Activated naive CD4-positive, alpha-beta T cell treated with anti-CD3 and anti-CD28 coated beads, Interleukin-2, amount 10 ng/mL, durations not matched to agents 7 days and 5 days (primary cell): Measurements from ENCODE around the gene NMNAT2.
A peak's percentile ranks its signal among the peaks of the same experiment; 100 is the strongest.

Source experiments
- CTCF ChIA-PET: fragments of 350-600 bp; sonication (Branson Sonifier 250); formaldehyde crosslinking; loops from one replicate; lab custom pipeline; 2021; ENCODE audit warnings: antibody characterized with exemption; lab: Charles Lee
- DNase-seq: peaks from one replicate; pipeline ENCODE4 v3.0.0-alpha.2; 2020
- H3K27ac Mint-ChIP-seq: one replicate; pipeline ENCODE4 v1.8.0; 2021; ENCODE audit warnings: mild to moderate bottlenecking, moderate library complexity, mixed read lengths
- H3K27me3 Mint-ChIP-seq: one replicate; pipeline ENCODE4 v1.8.0; 2021; ENCODE audit warnings: mild to moderate bottlenecking, mixed read lengths
- H3K36me3 Mint-ChIP-seq: one replicate; pipeline ENCODE4 v1.8.0; 2021; ENCODE audit warnings: mixed read lengths
- H3K4me1 Mint-ChIP-seq: one replicate; pipeline ENCODE4 v1.8.0; 2021; ENCODE audit warnings: mixed read lengths
- H3K4me3 Mint-ChIP-seq: one replicate; pipeline ENCODE4 v1.8.0; 2021; ENCODE audit warnings: mild to moderate bottlenecking, moderate library complexity, mixed read lengths
- H3K9me3 Mint-ChIP-seq: one replicate; pipeline ENCODE4 v1.8.0; 2021; ENCODE audit warnings: mixed read lengths

NMNAT2 gene

DNA sequence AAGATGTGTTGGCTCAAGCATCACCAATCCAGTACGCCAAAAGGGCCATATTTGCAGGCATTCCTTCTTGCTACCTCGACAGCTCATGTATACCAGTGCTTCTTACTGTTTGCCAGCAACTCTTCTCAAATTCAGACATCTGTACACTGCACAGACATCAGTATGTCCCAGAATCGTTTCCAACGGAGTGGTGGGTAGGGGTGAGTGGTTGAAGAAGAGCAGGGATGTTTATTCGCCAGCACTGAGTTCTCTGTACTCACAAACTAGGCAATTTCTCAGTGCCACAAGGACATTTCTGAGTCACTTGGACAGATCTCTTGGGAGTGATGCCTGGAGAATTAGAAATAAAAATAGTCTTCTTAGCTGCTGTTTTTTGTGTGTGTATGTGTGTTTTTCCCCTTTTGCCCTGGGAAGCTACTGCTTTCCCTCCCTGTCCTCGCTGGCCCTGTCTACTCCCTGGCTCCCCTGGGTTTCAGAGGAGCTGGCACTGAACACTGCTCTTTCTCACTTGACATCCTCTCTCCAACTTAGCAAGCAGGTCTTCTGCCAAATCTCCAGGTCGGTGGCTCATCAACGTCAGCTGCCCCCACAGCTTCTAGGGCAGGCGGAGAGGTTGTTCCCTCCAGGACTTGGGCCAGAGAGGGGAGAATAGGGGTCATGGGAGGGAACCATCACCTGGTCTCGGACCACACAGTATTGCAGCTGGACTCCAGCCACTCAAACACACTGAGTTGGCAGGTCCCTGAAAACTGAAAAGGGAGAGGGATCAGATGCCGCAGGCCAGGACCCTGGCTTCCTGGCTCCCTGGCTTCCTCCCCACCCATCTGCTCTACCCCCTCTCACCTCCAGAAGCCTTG, 90.5 kb downstream of the NMNAT2 start:
- no peak overlapping the region for H3K4me3 Mint-ChIP-seq
- H3K9me3 Mint-ChIP-seq = no peaks in the 10 kb centered on the region
- H3K27ac Mint-ChIP-seq = no peak overlapping the region
- H3K4me1 Mint-ChIP-seq = no peaks in the 10 kb centered on the region
- DNase-seq = no peak
- peaks cover 57% of the 10 kb centered on the region for H3K27me3 Mint-ChIP-seq
- CTCF ChIA-PET = no interaction called here
- no peaks in the 10 kb centered on the region for H3K36me3 Mint-ChIP-seq

DNA sequence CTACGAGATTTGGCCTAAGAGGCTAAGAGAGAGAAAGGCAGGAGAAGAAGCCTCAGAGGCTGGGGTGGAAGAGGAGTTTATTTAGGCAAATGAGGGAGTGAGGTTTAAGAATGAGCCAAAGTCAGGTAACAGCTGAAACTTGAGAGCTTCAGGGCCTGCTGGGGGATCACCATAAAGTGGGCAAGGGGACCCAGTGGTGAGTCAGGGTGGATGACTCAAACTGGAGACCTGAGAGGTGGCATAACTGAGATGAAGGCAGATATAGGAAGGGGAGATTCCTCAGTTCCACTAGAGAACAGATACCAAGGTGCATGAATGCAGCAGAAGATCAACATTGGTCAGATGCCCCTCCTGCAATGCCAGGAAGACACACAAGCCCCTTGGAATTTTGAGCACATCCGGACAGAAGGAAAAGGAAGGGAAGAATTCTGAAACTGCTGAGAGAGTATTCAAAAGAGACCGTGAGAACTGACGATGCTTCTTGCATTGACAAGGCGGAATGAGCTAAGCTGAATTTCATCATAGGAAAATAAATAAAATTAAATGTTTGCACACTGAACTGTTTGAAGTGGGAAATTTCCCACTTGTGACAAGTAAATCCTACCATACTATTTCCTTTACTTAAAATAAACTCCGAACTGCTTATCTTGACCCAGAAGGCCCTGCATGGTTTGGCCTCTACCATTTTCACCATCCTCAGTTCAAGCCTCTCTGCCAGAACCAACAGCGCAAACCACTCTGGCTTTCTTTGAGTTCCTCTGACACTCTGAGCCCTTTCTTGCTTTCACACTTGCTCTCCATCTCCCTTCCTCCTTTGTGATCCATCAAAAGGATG, 94.1 kb downstream of the NMNAT2 start:
- Mint-ChIP-seq H3K27me3 (peaks cover 41% of the 10 kb centered on the region), H3K9me3 (no peaks in the 10 kb centered on the region), H3K4me3 (no peak overlapping the region), H3K4me1 (no peaks in the 10 kb centered on the region), H3K27ac (no peak overlapping the region), H3K36me3 (no peaks in the 10 kb centered on the region)
- CTCF ChIA-PET = no interaction called here
- DNase-seq = no peak

DNA sequence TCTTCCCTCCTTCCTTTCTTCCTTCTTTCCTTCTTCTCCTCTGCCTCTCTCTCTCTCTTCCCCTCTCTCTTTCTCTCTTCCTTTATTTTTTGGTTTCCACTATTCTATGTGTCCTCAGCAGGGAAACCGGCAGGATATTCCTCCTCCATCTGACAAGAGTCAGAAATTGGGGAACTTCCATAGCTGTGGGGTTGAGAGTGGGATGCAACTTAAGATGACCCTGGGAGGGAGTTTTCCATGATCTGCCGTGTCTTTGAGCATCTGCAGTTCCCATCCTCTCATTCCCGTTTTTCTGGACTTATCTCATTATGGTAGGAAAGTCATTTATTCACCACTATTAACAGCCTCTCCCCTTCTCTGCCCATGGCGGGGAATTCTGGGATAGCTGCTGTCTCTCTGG, 98.6 kb downstream of the NMNAT2 start:
- H3K27me3 Mint-ChIP-seq = peaks cover 35% of the 10 kb centered on the region
- CTCF ChIA-PET = no interaction called here
- no peaks in the 10 kb centered on the region for H3K4me1 Mint-ChIP-seq
- no peak overlapping the region for H3K27ac Mint-ChIP-seq
- H3K4me3 Mint-ChIP-seq = no peak overlapping the region
- no peak for DNase-seq
- no peaks in the 10 kb centered on the region for H3K9me3 Mint-ChIP-seq
- H3K36me3 Mint-ChIP-seq = no peaks in the 10 kb centered on the region

DNA sequence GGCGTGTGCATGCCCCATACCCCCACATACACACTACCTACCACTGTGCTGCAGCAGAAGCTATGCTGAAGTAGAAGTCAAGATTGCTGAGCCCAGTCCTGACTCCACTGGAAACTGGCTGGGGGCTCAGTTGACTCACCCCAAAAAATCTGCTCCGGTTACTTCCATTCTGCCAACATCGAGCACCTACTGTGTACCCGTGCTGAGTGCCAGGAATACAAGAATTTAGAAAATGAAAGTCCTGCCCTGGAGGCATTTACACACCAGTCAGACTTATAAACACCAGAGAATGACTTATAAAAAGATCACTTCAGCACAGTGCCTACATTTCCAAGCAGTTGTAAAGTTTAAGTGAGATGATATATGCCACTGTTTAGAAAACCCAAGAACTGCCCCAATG, 99.1 kb downstream of the NMNAT2 start:
- H3K4me1 Mint-ChIP-seq = no peaks in the 10 kb centered on the region
- peaks cover 36% of the 10 kb centered on the region for H3K27me3 Mint-ChIP-seq
- H3K36me3 Mint-ChIP-seq = no peaks in the 10 kb centered on the region
- no peak overlapping the region for H3K4me3 Mint-ChIP-seq
- CTCF ChIA-PET = no interaction called here
- H3K9me3 Mint-ChIP-seq = no peaks in the 10 kb centered on the region
- no peak overlapping the region for H3K27ac Mint-ChIP-seq
- no peak for DNase-seq

DNA sequence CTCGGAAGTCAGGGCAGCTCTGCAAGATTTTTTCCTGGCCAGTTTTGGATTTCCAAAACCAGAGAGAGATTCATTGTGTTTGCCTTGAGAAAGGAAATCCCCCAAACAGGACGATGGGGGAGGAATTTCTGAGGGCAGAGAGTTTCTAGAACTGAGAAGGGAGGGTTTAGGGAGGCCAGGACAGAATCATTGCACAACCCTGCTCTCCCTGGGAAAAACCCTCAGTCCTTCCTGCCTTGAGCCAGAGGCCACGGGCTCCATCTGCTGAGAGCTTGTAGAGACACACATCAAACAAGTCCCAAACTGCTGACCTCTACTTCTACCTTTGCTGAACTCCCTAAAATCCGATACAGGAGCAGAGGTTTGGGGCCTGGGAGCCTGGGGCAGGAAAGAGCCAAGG, 99.7 kb downstream of the NMNAT2 start:
- H3K4me3 Mint-ChIP-seq = no peak overlapping the region
- H3K27me3 Mint-ChIP-seq = peaks cover 39% of the 10 kb centered on the region
- H3K9me3 Mint-ChIP-seq = no peaks in the 10 kb centered on the region
- CTCF ChIA-PET = no interaction called here
- H3K27ac Mint-ChIP-seq = no peak overlapping the region
- no peak for DNase-seq
- no peaks in the 10 kb centered on the region for H3K36me3 Mint-ChIP-seq
- H3K4me1 Mint-ChIP-seq = no peaks in the 10 kb centered on the region

DNA sequence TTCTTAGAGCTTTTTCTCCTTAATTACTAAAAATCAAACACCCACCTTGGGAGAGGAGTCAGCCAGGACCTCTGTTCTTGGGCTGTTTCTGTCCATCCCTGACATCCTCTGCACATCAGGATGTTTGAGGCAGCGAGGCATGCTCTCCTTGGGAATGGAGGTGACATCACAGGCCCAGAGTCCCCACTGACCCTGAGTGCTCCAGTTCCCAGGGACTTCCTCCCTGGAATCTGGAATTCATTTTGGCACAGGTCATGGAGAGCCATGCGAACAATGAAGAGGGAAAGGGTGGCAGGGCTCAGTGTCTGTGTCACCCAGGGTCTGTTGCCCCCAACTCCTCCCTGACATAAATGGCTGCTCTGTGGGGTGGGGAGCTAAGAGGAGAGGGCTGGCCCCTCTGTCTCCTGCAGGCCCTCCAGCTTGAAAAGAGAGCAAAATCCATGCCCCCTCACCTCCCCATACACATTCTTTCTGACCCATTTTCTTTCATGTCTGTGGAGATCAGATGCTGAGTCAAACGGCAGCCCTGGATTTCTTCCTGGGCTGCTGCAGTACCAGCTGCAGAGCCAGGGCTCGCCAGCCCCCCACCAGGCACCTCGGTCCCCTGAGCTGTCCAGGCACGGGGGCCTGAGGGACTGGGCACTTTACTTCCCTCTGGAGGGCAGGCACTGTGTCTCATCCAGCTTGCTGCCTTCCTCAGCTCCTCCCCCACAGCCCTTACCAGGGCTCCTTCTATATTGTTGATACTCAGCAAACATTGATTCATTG, 102.0 kb downstream of the NMNAT2 start:
- CTCF ChIA-PET = no interaction called here
- DNase-seq = no peak
- H3K27me3 Mint-ChIP-seq = peaks cover 35% of the 10 kb centered on the region
- no peak overlapping the region for H3K27ac Mint-ChIP-seq
- H3K36me3 Mint-ChIP-seq = no peaks in the 10 kb centered on the region
- no peaks in the 10 kb centered on the region for H3K4me1 Mint-ChIP-seq
- H3K4me3 Mint-ChIP-seq = no peak overlapping the region
- no peaks in the 10 kb centered on the region for H3K9me3 Mint-ChIP-seq

DNA sequence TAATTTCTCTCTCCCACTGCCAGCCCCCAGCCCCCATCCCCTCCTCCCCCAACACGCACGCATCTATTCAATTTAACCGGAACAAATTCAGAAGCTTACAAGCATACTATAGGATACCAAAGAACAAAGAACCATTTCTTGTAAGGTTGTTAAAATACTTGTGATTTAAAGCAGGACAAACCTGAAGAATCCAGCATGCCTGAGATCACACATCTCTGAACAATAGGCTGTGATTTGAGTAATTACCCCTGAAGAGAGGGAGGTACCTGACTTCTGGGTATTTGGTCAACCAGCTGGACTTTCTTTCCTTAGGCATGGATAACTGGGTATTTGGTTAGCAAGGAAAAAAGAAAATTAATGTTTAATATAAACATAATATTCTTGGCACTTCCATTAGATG, 105.1 kb downstream of the NMNAT2 start:
- H3K9me3 Mint-ChIP-seq = no peaks in the 10 kb centered on the region
- peaks cover 21% of the 10 kb centered on the region for H3K27me3 Mint-ChIP-seq
- no peak overlapping the region for H3K4me3 Mint-ChIP-seq
- H3K27ac Mint-ChIP-seq = no peak overlapping the region
- H3K36me3 Mint-ChIP-seq = no peaks in the 10 kb centered on the region
- CTCF ChIA-PET = no interaction called here
- no peak for DNase-seq
- H3K4me1 Mint-ChIP-seq = no peaks in the 10 kb centered on the region

DNA sequence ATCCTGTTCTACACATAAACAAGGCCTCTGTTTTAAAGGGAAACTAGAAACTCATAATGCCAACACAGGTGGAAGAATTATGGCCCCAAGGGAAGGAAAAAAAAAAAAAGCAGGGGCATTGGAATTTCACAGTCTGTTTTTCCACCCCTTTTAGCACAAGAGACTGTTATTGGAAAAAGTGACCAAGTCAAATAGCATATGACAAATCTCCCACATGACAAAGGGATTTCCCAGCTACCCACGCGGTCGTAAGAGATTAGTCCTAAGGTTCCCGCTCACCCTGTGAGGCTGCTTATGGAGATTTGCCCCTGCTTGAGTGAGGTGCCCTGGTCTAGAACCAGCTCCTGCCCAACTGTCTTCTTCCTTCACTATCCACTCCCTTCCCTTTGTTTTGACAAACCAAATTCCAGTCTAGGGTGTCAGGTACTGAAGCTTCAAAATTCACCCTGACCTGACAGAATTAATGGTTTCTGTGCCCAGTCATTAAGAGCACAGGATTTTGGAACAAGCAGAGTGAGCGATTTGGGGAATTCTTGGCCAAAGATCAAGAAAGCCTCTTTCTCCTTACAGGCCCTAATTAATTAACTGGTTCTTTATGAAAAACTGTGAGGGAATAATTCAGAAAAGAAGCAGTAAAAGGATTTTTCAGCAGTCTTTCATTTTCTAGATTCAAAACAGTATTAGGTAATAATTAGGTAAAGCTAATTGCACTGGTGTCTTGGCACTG, 107.3 kb downstream of the NMNAT2 start:
- DNase-seq = no peak
- no peak overlapping the region for H3K4me3 Mint-ChIP-seq
- H3K36me3 Mint-ChIP-seq = no peaks in the 10 kb centered on the region
- H3K27ac Mint-ChIP-seq = peak overlapping the region; percentile 70
- no peaks in the 10 kb centered on the region for H3K9me3 Mint-ChIP-seq
- H3K4me1 Mint-ChIP-seq = no peaks in the 10 kb centered on the region
- CTCF ChIA-PET = interaction anchor here (1.0 kb wide), 1 partner anchor 29 kb away, joined by 3 read pairs; no protein-coding TSS in a partner anchor
- peaks cover 14% of the 10 kb centered on the region for H3K27me3 Mint-ChIP-seq

DNA sequence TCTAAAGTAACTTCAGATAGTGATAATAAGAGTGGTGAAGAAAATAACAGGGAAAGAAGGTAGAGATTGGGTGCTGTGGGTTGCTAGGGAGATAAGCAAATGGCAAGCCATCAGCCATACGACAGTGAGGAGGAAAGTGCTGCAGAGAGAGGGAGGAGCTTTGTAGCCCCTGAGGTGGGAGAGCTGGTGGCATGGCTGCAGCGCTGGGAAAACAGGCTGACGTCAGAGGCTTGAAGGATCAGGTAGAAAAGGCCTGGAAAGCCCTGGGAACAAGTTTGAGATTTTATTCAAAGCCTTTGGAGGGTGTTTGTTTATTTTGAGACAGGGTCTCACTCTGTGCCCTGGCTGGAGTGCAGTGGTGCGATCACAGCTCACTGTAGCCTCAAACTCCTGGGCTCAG, 109.5 kb downstream of the NMNAT2 start:
- H3K4me3 Mint-ChIP-seq = no peak overlapping the region
- no peaks in the 10 kb centered on the region for H3K36me3 Mint-ChIP-seq
- no peaks in the 10 kb centered on the region for H3K9me3 Mint-ChIP-seq
- H3K4me1 Mint-ChIP-seq = no peaks in the 10 kb centered on the region
- H3K27me3 Mint-ChIP-seq = peaks cover 9% of the 10 kb centered on the region
- CTCF ChIA-PET = no interaction called here
- no peak overlapping the region for H3K27ac Mint-ChIP-seq
- no peak for DNase-seq

DNA sequence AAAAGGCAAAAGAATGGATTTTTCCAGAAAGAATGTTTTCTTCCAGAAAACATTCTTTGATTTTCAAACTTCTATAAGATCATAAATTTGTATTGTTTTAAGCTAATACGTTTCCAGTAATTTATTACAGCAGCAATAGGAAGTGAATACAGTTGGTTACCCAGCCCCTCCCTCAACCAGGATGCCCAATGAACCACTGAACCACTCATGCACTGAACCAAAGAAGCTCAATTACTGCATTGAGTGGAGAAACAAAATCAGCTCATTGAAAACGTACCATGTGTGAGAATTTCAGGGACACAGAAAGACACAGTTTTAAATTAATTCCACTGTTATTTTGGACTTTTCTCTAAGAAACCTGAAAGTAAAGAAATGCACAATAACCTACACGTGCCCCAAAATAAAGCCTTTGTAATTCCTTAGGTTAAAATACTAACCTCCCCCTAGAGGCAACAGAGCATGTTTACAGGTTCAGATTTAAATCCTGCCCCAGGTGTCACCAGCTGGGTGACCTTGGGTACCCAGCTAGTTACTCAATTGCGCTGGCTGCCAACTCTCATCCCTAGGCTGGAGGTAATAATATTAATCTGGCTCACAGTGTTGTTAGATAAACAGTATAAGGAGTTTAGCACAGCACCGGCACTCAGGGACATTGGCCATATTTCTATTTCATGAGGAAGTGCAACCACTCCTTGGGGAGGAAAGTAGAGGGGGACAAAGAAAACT, 111.7 kb downstream of the NMNAT2 start:
- H3K4me3 Mint-ChIP-seq = no peak overlapping the region
- H3K9me3 Mint-ChIP-seq = no peaks in the 10 kb centered on the region
- CTCF ChIA-PET = interaction anchor here (1.0 to 1.1 kb wide), 2 partner anchors 23 to 202 kb away, joined by 3 to 5 read pairs; no protein-coding TSS in a partner anchor
- DNase-seq = no peak
- peaks cover 5% of the 10 kb centered on the region for H3K27me3 Mint-ChIP-seq
- no peaks in the 10 kb centered on the region for H3K36me3 Mint-ChIP-seq
- H3K4me1 Mint-ChIP-seq = no peaks in the 10 kb centered on the region
- H3K27ac Mint-ChIP-seq = no peak overlapping the region

DNA sequence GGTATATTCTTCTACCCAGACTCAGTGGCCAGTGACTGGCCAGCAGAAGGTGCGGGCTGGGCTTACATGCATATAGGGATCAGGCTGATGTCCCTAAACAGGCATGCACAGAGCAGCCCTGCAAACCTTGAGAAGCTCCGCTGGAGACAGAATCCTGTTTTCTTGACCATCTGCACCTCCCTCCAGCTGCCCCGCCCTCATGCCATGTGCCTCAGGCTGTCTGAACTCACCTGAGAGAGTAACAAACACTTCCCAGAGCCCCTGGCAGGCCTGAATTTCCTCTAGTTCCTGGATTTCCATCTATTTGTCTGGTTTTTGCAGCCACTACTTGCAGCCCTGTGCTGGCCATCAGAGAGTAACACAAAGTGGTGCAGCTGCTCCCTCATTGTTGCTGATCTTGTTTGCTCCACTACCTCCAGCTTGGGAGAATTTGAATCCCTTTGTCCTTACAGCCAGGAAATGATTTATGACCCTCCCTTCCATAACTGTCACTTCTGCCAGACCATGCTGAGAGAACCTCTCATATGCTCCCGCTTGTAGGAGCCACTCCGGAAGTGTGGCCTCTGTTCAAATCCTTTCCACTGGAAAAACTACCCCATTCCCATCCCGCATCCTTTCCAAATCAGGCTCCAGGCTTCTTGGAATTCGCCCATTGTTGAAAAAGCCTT, 113.6 kb downstream of the NMNAT2 start:
- Mint-ChIP-seq H3K9me3 (no peaks in the 10 kb centered on the region), H3K27ac (no peak overlapping the region), H3K4me3 (no peak overlapping the region), H3K36me3 (no peaks in the 10 kb centered on the region), H3K27me3 (peaks cover 5% of the 10 kb centered on the region), H3K4me1 (no peaks in the 10 kb centered on the region)
- DNase-seq = no peak
- CTCF ChIA-PET = no interaction called here

DNA sequence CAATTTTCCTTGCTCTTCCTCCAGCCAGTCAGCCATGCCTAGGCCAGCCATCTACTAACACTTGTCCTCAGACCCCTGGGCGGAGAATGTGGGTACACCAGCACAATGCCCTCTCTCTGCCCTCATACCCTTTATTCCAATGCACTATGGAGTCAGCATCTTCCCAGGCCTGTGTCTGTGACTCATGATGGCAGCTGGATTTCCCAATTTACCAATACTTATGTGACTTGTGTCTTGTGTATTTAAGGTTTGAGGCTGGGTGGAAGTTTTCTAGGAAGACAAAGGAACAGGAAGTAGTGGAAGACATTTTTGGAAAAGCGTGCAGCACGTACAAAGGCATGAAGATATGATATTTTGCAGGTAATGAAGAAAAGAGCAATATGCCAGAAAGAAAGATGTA, 114.3 kb downstream of the NMNAT2 start:
- peaks cover 5% of the 10 kb centered on the region for H3K27me3 Mint-ChIP-seq

DNA sequence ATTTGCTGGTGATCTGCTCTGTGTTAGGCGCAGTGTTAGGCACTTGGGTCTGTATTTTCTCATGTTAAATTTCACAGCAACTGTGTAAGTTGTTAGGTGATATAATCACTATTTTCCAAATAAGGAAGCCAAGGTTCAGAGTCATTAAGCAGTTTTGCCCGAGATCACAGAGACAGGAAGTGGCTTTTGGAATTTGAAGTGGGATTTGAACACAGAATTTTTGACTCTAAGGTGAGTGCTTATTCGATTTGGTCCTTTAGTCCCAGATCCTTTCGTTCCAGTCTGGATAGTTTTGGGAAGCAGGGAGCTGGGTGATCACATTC, 114.9 kb downstream of the NMNAT2 start:
- Mint-ChIP-seq H3K36me3 (no peaks in the 10 kb centered on the region), H3K27ac (no peak overlapping the region), H3K4me1 (no peaks in the 10 kb centered on the region), H3K4me3 (no peak overlapping the region), H3K27me3 (peaks cover 5% of the 10 kb centered on the region), H3K9me3 (no peaks in the 10 kb centered on the region)
- CTCF ChIA-PET = no interaction called here
- no peak for DNase-seq

More for the DNA sequence above, 114.3 kb downstream of the NMNAT2 start:
- no peak for DNase-seq
- CTCF ChIA-PET = no interaction called here
- H3K4me3 Mint-ChIP-seq = no peak overlapping the region
- H3K4me1 Mint-ChIP-seq = no peaks in the 10 kb centered on the region
- H3K27ac Mint-ChIP-seq = no peak overlapping the region
- no peaks in the 10 kb centered on the region for H3K36me3 Mint-ChIP-seq
- no peaks in the 10 kb centered on the region for H3K9me3 Mint-ChIP-seq
